ENCODE measurements around the gene C4orf54.

C4orf54 gene

DNA sequence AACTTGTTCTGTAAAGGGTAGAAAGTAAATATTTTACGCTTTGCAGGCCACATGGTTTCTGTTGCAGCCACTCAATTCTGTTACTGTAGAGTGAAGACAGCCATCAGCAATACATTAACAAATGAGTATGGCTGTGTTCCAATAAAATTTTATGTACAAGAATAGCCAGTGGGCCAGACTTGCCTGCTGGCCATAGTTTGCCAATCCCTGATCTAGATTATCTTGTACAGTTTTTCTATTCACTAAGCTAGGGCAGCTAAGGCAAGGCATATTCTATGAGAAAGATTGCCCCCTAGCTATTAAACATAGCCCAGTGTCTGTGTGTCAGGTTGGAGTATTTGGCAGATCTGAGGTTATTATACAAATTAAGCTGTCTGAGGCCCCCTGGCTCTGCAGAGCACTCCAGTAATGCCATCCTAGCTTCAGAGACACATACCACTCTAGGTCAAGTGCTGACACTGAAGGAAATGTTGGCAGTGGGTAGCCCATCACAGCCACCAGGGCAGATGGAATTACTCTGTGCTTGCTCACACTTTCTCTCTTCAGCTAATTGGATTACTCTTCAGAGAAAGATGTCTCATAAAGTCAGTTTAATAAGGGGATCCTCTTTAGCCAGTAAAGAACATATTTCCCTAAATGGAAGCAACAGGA, 42.3 kb downstream of the C4orf54 start:
- DNase-seq = no peak

DNA sequence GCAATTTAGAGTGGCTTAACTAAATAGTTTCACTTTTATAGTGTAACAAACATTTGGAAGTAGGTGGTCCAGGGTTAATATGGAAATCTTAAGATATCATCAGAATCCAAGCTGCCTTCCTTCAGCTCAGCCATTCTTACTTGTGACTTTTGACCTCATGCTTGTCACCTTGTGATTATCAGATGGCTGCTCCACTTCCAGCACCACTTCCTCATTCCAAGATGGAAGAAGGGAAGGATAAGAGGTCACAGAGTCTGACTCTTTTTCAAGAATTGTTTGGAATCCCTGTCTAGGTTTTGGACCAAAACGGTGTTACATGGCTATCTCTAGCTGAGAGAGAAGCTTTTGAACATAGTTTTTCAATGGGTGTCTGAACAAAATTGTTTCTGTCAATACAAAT, 43.1 kb downstream of the C4orf54 start:
- DNase-seq = no peak

DNA sequence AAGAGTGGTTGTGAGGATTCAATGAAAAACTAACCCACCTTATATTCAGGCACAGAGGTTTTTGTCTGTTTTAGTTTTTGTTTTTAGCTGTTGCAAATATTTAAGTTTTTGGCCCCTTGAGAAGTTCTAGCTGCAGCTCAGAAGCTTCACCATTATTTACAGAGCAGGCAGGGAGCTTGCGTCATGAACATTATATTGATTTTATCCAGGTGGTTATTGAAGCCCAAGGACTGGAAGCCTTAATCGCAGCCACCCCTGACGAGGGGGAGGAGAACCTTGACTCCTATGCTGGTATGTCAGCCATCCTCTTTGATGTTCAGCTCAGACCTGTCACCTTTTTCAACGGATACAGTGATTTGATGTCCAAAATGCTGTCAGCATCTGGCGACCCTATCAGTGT, 44.9 kb downstream of the C4orf54 start:
- no peak for DNase-seq

DNA sequence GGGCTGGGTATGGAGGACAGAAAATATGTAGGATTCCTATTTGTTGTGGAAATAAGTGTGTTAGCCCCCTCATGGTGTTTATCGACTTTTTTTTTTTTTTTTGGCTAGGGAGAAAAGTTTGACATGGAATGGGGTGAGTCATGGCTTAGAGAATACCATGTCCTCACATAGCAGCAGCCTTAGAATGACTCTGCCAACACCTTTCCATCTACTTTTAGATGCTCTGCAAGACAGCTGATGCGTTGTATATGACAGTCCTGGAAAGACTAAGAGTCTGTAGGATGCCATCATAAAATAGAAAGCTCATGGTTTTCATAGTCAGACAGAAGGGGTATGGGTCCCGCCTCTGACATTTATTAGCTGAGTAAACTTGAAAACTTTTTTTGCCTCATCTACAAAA, 45.3 kb downstream of the C4orf54 start:
- DNase-seq = no peak

DNA sequence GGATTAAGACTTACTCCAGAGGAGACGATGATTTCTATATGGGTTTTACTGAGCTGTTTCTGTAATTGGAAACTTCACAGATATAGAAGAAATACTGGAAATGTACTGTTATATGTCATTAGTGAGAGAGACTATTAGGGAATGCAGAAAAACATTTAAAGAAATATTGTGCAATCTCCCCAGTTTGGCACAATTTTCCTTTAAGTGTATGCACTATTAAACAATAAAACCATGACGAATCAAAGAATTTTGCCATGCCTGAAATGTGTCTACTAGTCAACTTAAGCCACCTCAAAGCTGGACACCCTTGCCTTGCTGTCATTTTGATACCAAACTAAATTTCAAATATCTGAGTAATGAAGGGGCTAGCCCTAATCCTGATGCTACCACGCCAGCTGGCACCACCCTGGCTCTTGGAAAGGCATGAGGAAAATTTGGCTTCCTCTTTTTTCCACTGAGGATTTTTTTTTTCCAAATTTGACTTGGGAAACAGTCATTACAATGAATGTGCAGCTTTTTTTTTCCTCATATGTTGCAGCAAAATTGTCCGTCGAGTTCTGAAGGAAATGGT, 46.9 kb downstream of the C4orf54 start:
- DNase-seq = no peak

DNA sequence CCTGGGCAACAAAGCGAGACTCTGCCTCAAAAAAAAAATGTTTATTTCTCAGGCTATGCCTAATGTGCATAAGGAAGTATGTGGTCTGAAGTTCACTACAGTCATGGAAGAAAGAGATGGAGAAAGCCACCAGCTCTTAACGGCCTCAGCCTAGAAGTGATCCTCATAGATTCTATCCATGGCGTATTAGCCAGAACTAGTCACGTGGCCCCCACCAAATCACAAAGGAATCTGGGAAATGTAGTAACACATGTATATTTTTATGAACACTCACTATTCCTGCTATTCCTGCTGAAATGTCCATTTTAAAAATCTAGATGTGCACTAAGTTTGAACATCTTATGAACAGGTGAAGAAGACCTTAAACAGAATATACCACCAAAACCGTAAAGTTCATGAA, 49.2 kb downstream of the C4orf54 start:
- no peak for DNase-seq

All from stimulated activated CD4-positive, alpha-beta T cell treated with anti-CD3 and anti-CD28 coated beads, Interleukin-1b, Interleukin-23, amount 100 ng/mL, for 48 hours (primary cell).